CD4-positive, alpha-beta T cell treated with Interleukin-15 for 4 hours (primary cell): ENCODE measurements around the gene TGFB2.

Source experiments
- DNase-seq: peaks from one replicate; pipeline ENCODE4 v3.0.0-alpha.2; 2020; ENCODE audit warnings: low spot score

TGFB2 gene

DNA sequence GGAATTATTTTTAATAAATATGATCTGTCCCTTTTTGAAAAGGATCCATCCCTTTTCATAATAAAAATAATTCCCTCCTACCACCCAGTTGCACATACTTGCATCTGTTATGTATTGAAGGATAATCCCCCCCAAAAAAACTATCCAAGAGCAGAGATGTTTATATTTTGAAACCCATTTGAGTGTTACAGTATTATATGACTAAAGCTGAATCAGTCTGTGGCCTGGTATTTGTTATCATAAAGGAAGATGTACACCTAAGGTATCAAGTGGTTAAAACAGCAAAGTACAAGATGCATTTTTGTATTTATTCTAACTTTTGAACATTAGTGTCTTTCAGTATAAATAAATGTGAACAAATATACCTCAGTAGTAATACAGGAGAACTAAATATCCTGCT, 12.7 kb upstream of the TGFB2 start:
- DNase-seq, result no peak

DNA sequence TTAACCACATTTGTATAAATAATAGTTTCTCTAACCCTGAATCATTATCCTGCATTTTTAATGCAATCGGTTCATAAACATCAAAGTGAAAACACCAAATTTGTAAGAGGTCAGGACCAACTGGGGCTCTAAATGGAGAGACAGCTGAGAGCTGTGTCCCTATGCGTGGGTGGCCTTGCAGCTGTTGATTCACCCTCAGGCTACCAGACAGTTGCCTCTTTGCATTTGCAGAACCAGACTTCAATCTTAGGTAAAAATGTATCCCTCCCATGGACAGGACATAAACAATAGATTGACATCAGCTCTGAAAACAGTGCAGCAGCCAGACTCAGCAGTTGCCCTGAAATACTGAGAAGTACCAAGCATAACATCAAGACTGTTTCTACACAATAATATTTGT, 8.8 kb upstream of the TGFB2 start:
- no peak for DNase-seq

DNA sequence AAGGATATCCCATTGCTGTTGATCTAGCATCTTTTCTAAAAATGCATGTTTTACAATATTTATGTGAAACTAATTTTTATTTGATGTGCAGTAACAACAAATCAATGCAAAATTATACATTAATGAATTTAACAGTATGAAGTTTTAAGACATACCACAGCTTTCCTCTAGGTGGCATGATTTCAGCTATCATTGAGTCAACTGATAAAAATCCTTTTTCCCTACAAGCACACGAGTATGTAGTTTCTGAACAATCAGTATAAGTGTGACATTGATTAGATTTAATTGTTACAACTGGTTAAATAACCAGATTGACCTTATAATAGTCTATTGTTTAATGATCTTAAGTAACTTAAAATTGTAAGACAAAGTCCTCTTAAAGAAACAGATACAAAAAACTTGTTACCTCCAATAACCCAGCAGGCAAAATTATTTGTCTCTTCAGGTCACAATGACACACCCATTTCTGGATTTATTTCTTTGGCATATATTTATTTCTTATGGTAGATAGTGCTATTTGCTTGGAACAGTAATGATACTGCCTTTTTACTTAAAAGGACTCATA, 5.8 kb upstream of the TGFB2 start:
- DNase-seq, result peak; percentile 12

DNA sequence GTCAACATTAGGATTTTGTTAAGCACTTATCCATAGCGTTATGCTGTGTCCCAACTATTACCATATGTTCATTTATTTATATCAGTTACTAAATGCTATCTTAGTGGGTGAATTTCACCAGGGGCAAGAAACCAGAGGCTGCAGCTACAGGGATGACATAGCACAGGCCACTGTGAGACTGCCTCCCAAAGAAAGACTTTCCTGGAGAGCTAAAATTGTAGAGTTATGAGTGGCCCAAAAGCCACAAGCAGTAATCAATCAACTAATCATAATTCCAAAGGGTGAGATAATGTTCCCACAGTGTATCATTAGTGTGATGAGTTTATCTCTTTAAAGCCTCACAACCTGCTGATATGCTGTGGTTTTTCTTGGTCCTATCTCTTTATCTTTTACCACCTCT, 3.8 kb upstream of the TGFB2 start:
- DNase-seq, result no peak

DNA sequence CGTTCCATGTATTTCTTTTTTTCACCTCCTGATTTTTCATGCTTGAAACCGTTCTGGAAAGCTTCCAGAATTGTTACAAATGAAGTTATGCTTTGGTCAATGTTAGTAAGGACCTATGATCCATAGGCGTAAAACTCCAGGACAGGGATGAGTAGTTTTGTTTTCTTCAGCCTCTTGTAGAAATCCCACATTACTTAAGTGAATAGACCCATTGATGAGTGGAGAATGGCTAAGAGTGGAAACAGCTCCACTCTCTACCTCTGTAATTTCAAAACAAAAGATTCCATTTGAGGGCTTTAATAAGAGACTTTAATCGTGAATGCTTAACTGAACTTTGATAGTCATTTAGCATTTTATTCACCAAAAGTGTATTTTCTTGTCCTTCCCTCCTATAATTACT, 3.0 kb upstream of the TGFB2 start:
- DNase-seq, result no peak

DNA sequence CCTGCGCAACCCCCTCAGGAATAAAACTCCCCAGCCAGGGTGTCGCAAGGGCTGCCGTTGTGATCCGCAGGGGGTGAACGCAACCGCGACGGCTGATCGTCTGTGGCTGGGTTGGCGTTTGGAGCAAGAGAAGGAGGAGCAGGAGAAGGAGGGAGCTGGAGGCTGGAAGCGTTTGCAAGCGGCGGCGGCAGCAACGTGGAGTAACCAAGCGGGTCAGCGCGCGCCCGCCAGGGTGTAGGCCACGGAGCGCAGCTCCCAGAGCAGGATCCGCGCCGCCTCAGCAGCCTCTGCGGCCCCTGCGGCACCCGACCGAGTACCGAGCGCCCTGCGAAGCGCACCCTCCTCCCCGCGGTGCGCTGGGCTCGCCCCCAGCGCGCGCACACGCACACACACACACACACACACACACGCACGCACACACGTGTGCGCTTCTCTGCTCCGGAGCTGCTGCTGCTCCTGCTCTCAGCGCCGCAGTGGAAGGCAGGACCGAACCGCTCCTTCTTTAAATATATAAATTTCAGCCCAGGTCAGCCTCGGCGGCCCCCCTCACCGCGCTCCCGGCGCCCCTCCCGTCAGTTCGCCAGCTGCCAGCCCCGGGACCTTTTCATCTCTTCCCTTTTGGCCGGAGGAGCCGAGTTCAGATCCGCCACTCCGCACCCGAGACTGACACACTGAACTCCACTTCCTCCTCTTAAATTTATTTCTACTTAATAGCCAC, 696 bp downstream of the TGFB2 start:
- peak; percentile 9 for DNase-seq

DNA sequence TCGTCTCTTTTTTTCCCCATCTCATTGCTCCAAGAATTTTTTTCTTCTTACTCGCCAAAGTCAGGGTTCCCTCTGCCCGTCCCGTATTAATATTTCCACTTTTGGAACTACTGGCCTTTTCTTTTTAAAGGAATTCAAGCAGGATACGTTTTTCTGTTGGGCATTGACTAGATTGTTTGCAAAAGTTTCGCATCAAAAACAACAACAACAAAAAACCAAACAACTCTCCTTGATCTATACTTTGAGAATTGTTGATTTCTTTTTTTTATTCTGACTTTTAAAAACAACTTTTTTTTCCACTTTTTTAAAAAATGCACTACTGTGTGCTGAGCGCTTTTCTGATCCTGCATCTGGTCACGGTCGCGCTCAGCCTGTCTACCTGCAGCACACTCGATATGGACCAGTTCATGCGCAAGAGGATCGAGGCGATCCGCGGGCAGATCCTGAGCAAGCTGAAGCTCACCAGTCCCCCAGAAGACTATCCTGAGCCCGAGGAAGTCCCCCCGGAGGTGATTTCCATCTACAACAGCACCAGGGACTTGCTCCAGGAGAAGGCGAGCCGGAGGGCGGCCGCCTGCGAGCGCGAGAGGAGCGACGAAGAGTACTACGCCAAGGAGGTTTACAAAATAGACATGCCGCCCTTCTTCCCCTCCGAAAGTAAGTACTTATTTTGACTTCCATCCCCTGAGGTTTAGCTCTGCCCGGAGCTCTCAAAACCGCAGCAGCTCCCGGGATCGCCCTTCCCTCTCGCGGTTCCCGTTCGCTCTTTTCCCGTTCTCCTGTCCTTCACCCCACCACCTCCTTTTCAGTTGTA, 1.5 kb downstream of the TGFB2 start:
- DNase-seq, result no peak

DNA sequence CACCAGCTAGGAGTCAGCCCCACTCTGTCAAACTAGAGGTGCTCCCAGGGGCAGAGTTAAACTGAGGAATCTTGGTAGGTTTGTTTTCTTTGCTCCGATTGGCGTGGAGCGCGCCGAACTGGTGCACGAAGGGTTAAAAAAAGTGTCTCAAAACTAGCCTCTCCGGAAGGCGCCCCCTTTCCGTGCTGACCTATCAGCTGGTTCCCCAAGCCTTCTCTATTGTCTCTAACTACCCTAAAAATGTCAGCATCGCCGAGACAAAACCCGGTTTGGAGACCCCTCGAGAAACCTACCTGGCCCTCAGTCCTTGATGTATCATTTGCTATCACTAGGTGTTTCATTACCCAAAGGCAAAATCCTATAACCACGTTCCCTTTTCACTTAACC, 2.2 kb downstream of the TGFB2 start:
- DNase-seq, result no peak

DNA sequence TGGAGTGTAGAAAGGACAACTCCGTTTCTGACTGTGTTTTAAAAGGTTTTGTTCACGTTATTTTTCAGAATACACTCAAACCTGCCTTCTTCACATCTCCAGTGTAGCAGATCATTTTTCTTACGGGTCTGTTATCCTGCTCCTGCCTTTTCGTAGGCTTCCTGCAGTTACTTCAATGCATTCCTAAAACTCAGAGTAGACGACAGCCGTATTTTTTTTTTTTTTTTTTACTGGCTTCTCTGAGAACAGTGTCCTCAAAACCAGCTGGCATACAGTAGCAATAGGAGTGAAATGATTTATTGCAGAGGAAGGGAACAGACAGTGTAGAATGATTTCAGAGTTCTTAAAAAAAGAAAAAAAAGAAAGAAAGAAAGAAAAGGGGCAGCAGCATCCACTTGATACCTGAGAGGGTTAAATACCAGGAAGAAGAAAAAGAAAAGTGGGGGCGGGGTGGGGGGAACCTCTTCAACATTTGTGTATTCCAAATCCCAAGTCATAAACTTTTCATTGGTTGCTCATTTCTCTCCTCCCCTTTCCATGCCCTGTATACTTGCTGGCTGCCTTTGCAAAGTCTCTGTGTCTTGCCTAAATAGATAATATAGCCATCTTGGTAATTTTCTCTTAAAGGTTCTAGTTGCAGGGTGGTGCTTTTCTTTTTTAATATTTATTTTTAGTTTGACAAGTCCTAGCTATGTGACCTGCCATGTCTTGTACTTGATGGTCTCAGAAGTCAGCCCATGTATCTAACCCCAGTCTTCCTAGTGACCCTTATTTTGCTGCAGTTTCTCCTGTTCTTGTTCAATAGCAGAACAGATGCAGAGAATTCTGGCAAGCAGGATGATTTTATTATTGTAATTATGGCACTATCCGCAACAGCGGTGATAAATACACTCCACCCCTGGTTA, 2.8 kb downstream of the TGFB2 start:
- no peak for DNase-seq

DNA sequence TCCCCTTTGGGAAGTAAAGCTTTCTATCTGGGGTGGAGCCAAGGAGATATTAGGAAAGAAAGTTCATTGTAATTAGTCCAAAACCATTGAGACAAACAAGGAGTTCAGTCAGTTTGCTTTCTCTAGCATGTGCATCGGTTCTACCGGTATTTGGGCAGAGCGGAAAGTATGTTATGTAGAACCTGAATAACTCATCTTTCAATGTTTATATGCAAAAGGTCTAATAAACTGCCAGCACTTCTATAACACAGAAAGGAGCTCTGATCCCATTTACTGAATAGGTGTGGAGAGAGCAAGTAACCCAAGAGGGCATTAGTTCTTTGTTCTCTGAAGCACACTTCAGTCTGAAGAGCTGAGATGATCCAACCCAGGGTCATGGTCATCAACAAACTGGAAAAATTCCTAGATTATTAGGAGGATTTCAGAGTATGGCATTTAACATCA, 3.5 kb downstream of the TGFB2 start:
- no peak for DNase-seq

DNA sequence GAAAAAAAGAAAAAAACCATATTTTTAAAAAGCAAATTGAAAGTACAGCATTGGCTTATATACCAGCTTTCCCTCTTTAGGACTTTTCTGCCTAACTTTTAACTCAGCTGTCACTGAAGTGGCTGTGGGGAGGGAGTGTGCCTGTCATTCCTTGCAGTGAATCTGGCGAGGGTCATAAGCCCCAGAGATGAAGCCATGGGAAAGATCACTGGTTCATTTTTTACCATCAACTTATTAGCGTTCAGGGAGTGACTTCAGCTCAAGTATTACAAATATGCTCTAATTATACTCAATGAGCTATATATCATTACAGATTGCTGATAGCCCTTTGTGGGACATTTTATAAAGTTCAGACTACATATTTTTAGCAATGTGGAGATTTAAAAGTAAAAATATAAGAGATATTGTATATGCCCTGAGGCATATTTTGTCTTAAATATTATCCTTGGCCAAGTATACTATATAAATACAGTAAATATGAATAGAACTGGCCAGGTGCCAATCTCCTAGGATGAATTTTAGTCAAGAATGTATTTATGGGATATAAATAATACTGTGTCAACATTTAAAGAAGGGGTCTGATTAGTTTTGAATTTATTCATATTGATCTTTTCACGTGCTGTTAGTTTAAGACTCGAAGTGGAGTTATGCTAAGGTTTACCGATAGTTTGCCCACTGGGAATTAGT, 4.4 kb downstream of the TGFB2 start:
- no peak for DNase-seq

DNA sequence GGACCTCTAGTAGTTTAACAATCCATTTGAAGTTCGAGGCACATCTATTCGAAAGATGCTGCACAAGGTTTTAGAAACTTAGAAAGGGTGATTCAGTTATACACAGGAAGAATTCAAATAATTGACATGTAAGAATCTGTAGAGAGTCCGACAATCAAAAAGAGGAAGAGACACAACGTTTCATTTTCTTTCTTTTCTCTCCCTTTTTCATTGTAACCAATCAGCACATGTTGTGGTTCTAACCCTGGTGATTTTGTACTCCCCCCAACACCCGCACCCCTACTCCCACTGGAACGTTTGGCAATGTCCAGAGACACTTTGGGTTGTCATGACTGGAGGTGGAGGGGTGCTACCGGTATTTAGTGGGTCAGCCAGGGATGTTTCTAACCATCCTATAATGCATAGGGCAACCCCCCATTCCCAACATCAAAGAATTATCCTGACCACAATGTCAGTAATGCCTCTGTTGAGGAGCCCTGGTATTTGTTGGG, 4.9 kb downstream of the TGFB2 start:
- no peak for DNase-seq

DNA sequence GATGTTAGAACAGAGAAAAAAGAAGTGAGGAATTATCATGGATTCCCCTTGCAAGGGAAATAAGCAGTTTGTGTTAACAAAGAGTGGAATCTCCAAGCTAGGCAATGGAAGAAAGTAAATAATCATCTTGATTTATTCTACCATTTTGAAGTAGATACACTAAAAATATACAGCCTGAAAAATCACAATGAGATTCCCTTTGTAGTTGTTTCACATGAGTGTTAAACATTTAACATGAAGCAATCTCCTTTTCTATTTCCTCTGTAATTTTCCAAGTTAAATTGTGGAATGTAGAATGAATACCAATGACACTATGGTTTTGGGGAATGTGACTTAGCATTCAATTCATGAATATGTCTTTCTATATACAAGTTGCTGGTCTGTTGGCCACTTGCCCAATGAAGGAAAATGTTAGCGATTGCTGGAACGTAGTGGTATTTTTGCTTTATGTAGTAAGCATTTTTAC, 5.7 kb downstream of the TGFB2 start:
- DNase-seq, result no peak

DNA sequence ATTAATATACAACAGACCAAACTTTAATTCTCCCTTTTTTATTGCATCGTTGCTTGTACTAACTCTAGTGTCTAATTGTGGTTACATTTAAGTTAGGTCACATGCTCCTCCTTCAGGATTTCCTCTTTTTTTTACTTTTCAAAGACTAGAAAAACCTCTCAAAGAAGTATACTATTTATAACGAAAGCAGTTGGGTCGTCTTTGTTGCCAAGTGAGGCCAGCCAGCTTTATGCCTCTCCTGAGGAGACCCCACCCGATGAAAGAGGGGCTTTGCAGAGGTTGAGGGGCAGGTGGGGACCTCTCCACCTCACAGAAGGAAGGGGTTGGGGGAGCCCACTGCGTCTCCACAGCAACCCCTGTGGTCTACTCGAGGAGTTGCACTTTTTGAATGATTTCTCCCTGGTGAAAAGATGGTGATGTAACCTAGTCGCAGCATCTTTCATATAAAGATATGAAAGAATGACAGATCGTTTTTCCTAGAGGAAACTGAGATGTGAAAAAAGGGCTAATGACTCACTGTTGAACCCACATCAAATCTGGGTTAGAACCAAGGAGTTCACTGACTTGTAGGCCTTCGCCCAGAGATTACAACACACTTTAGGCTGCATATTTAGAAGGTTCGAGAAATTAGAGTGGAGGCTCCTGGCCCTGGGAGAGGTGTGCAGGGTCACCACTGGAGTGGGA, 6.4 kb downstream of the TGFB2 start:
- DNase-seq, result peak; percentile 8

DNA sequence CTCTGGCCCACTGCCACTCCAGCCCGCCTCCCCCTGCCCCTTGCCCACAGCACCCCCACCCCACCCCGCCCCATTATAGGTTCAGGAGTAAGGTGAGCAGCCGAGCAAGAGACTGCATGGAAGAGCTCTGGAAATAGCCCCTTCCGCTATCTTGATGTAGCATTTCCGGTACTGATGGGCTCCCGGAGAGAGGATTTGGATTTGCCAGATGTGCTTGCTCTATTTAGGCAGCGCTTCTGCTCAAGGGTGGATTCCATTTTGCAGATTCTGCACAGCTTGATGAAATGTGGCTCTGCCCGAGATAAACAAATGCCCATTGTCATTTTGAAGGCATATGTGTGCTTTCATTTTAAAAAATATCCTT, 6.9 kb downstream of the TGFB2 start:
- DNase-seq, result no peak

DNA sequence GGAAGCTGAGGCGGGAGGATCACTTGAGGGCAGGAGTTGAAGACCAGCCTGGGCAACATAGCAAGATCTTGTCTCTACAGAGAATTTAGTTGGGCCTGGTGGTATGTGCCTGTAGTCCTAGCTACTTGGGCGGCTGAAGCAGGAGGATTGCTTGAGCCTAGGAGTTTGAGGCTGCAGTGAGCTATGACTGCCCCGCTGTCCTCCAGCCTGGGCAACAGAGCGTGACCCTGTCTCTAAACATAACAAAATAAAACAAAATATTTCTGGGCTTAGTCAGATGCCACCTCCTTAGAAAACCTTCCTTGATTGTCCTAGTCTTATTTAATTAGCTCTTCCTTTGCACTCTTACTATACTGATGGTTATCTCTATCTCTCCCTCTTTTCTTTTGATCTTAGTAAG, 8.5 kb downstream of the TGFB2 start:
- DNase-seq, result no peak

DNA sequence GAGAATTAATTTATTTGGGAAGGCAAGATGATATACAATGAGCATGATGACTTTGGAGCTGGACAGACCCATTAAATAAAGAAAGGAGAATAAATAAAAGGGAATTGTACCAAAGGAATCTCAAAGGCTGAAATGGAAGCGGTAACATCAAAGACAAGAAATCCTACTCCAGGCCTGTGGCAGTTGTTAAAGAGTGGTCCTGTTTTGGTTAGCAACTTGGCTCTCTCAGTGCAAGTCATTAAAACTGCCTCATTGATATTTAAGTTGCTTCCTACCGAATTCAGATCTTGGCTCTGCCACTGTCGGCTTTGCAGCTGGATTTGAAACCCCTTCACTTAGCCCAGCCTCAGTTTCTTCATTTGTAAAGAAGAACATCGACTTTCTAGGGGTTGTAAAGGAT, 10.1 kb downstream of the TGFB2 start:
- no peak for DNase-seq

DNA sequence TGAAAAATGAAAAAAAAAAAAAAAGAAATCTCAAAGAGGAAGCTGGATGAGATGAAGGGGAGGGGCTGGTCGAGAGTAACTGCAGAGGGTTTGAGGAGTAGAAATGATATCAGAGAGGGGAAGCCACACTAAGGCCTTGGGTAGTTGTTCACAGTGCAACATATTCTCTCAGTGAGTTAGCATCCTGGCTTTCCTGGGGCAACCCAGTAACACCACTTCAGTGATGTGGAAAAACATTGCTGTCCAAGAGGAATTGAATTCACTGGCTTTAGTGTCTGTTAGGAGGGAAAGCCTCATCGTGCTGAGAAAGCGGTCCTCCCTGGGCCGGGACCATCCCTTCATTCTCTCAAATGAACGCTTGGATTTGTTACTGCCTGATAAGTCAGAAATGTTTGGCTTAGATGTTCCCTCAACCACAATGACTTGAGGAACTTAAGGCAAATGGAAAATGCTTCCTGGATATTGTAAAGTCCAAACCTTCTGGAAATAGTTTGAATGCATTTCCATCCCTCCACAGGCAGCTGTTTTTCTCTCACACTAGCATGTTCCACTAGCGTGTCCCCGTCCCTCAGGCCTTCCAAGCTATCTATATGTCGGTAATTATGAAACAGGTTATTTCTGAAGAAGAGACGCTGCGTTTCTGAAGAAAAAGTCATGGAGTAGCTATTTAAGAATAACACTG, 12.2 kb downstream of the TGFB2 start:
- no peak for DNase-seq

DNA sequence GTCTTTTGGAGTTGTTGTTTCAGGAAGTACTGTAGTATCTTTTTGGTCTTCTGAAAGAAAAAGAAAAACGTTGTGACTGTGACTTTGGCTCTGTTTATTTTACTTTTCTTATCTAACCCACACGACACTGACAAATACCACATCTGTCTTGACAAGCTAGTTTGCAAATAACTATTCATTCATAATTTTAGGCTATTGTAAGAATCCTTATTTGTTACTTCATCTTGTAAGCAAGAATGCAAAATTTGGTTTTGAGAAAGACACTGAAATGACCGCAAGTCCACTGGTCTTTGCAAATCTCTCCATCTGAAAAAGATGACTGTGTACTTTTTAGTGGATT, 12.7 kb downstream of the TGFB2 start:
- DNase-seq, result no peak

DNA sequence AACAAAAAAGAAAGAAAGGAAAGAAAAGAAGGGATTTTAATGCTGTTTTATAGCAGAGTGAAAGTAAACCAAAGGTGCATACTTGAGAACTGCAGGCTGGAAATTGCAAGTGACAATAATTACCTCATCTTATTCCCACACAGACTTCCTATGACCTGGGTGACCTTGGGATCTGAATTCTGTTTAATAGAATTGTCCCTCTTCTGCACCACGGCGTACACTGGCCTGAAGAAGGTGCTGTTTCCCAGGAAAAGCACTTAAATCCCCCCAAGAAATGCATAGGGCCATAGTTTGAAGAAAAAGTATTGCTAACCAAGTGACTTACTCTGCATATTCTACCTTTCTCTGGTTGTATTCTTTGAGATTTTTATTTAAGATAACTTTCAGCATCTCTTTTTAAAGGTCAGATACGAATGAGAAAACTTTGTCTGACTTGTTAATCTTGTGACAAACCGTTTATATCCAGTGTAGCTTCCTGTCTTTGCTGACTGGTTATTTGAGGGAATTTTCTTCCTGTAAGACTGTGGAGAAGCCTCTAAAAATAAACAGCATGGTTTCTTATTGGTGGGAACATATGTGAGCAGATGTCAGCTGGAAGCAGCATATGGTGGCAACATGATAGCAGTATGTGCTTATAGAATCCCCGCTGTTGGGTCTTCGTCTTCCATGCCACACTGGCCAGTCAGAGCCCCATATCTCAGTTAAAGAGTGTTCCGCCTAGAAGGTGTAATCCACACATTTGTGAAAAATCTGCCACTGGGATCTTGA, 16.3 kb downstream of the TGFB2 start:
- no peak for DNase-seq
